HT1080 (cell line): ENCODE results near the gene CAPN2. TPM values are rescaled to one million over a fixed set of nuclear protein-coding genes. Genes with fewer than 3 reads are reported as not detected.

Experiments used
- DNase-seq: peaks from one replicate; pipeline ENCODE4 v3.0.0-alpha.2; 2015; ENCODE audit warnings: low read depth
- total RNA-seq: library from RNA; depleted of rRNA; stranded (reverse); fragments of >200 nt; shearing (Covaris generic); gene quantifications from 2 replicates; pipeline ENCODE4 v1.2.3, GENCODE V29; 2014

Gene CAPN2
- total RNA-seq, 1 experiment from 2014 or later, result 422 TPM

GRCh38 chr1:223702735-223703667 lies 9.3 kb upstream of the CAPN2 start:
- peak; percentile 77 for DNase-seq

GRCh38 chr1:223703668-223704013 lies 8.7 kb upstream of the CAPN2 start:
- DNase-seq, result no peak

GRCh38 chr1:223704921-223705878 lies 7.1 kb upstream of the CAPN2 start:
- DNase-seq, result peak; percentile 70

- peak; percentile 83 for DNase-seq
Observed at GRCh38 chr1:223706077-223706973, 6.0 kb upstream of the CAPN2 start.

GRCh38 chr1:223707256-223708000 lies 4.9 kb upstream of the CAPN2 start:
- DNase-seq, result peak; percentile 98

- no peak for DNase-seq
Observed at GRCh38 chr1:223708001-223708359, 4.4 kb upstream of the CAPN2 start.

- DNase-seq, result no peak
Observed at GRCh38 chr1:223708651-223709268, 3.6 kb upstream of the CAPN2 start.

- no peak for DNase-seq
Observed at GRCh38 chr1:223709598-223709997, 2.7 kb upstream of the CAPN2 start.

- no peak for DNase-seq
Observed at GRCh38 chr1:223710179-223711133, 1.9 kb upstream of the CAPN2 start.

GRCh38 chr1:223711173-223711572 lies 1.2 kb upstream of the CAPN2 start:
- no peak for DNase-seq

GRCh38 chr1:223711747-223712193 lies 569 bp upstream of the CAPN2 start:
- no peak for DNase-seq

GRCh38 chr1:223712850-223713474 lies 623 bp downstream of the CAPN2 start:
- DNase-seq, result no peak

- DNase-seq, result no peak
Observed at GRCh38 chr1:223713546-223714420, 1.4 kb downstream of the CAPN2 start.

- DNase-seq, result no peak
Observed at GRCh38 chr1:223714421-223714724, 2.0 kb downstream of the CAPN2 start.

GRCh38 chr1:223714849-223715603 lies 2.7 kb downstream of the CAPN2 start:
- DNase-seq, result peak; percentile 99

GRCh38 chr1:223715604-223716172 lies 3.3 kb downstream of the CAPN2 start:
- DNase-seq, result no peak
